ENCODE data around the gene NUDT1.

DNA sequence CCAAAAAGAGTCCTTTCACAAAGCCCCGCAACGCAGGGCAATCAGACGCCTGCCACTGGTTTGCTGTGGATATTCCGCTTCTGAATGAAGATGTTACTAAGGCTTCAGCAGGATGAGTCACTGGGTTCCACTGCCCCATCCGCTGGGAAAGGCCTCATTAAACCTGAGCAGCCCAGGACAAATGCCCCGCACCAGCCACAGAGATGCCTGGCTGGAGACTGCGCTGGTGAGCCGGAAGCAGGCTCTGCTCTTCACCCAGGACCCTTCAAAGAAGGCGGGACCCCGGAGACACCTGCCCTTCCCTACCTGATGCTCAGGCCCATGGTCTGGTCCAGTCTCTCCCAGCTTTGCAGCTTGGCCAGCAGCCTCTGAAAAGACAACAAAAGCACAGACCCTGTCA, 29.1 kb upstream of the NUDT1 start:
- TF ChIP-seq, protein P1, sequence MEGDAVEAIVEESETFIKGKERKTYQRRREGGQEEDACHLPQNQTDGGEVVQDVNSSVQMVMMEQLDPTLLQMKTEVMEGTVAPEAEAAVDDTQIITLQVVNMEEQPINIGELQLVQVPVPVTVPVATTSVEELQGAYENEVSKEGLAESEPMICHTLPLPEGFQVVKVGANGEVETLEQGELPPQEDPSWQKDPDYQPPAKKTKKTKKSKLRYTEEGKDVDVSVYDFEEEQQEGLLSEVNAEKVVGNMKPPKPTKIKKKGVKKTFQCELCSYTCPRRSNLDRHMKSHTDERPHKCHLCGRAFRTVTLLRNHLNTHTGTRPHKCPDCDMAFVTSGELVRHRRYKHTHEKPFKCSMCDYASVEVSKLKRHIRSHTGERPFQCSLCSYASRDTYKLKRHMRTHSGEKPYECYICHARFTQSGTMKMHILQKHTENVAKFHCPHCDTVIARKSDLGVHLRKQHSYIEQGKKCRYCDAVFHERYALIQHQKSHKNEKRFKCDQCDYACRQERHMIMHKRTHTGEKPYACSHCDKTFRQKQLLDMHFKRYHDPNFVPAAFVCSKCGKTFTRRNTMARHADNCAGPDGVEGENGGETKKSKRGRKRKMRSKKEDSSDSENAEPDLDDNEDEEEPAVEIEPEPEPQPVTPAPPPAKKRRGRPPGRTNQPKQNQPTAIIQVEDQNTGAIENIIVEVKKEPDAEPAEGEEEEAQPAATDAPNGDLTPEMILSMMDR (IDR thresholded peaks at IDR 0.05; ENCODE audit: extremely low read depth in 1 of 2, insufficient read depth in 1 of 2, low read depth in 1 of 2, low read length in 2 of 2) = no peak
- no peak for TF ChIP-seq POLR2A (IDR thresholded peaks at IDR 0.05; ENCODE audit: low read depth, low read length)
- TF ChIP-seq EZH2 (IDR thresholded peaks at IDR 0.05; ENCODE audit: borderline replicate concordance, low read depth, low read length, severe bottlenecking) = no peak
- TF ChIP-seq, protein P2, sequence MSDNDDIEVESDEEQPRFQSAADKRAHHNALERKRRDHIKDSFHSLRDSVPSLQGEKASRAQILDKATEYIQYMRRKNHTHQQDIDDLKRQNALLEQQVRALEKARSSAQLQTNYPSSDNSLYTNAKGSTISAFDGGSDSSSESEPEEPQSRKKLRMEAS (IDR thresholded peaks at IDR 0.05; ENCODE audit: insufficient read depth, insufficient read length) = no peak
- TF ChIP-seq POLR2AphosphoS5 (IDR thresholded peaks at IDR 0.05; ENCODE audit: insufficient read depth, low read depth, low read length) = no peak
- no peak for TF ChIP-seq GATA2 (IDR thresholded peaks at IDR 0.05; ENCODE audit: insufficient read depth, insufficient read length, low read depth, low read length)

All from endothelial cell of umbilical vein (primary cell).